Duodenal mucosa (tissue), 2 donors: ENCODE data around the gene ANKRD30A.
"Not testable (repeated sequence)": the region's sequence is repeated elsewhere in the genome, so short reads cannot be mapped to it uniquely, and the experiment has no call there.

Experiments used
- H3K27ac ChIP-seq: one replicate; pipeline ENCODE4 v1.7.0; 2013; ENCODE audit warnings: low read depth, low read length
- H3K27me3 ChIP-seq, 2 donors: one replicate each; pipeline ENCODE4 v1.7.0; 2013; ENCODE audit warnings: low read length in 2 of 2, control low read depth in 1 of 2; ENCODE audit not compliant: insufficient read depth in 2 of 2, control insufficient read depth in 1 of 2
- H3K36me3 ChIP-seq, 2 donors: one replicate each; pipeline ENCODE4 v1.7.0; 2013; ENCODE audit warnings: low read length in 2 of 2, control low read depth in 1 of 2; ENCODE audit not compliant: insufficient read depth in 2 of 2, control insufficient read depth in 1 of 2
- H3K4me1 ChIP-seq, 2 donors: one replicate each; pipeline ENCODE4 v1.7.0; 2013; ENCODE audit warnings: low read length in 2 of 2, control low read depth in 1 of 2; ENCODE audit not compliant: insufficient read depth in 2 of 2, control insufficient read depth in 1 of 2
- H3K4me3 ChIP-seq, 2 donors: one replicate each; pipeline ENCODE4 v1.7.0; 2013; ENCODE audit warnings: low read length in 2 of 2, low read depth in 1 of 2
- H3K9ac ChIP-seq, 2 donors: one replicate each; pipeline ENCODE4 v1.7.0; 2013; ENCODE audit warnings: low read length in 2 of 2, low read depth in 1 of 2
- H3K9me3 ChIP-seq, 2 donors: one replicate each; pipeline ENCODE4 v1.7.0; 2013; ENCODE audit warnings: low read length in 2 of 2, control low read depth in 1 of 2; ENCODE audit not compliant: control insufficient read depth in 1 of 2

Gene ANKRD30A

DNA sequence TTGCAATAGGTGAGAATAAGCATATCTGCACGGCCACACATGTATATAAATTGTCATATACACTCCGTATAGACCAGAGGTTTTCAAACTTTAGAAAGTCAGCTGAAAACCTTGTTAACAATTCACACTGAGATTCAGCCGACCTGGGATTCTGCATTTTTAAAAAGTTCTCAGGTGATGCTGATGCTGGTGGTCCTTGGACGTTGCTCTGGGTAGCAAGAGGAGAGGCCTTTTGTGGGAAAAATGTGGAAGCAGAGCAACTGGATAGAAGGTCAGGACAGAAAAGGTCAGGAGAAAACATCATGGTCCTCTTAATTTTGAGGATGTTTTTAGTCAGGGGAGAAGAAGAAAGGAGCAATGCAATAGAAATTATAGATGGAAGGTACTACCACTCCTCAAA is 52.9 kb downstream of the ANKRD30A start:
- not testable (repeated sequence) for H3K4me3 ChIP-seq, H3K36me3 ChIP-seq, H3K9me3 ChIP-seq, H3K4me1 ChIP-seq, H3K27ac ChIP-seq, H3K27me3 ChIP-seq, H3K9ac ChIP-seq

DNA sequence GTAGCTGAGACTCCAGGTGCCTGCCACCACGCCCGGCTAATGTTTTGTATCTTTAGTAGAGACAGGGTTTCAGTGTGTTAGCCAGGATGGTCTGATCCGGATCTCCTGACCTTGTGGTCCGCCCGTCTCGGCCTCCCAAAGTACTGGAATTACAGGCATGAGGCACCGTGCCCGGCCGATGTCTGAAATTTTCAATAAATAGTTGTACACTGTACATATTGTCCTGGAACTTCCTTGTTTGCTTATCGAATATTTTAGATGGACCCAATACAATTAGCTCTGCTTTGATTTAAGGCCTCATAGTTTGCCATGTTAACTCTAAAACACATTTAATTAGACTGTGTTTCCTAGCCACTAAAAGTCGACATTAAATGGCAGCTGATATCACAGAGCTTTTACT is 57.3 kb downstream of the ANKRD30A start:
- not testable (repeated sequence) for H3K36me3 ChIP-seq

DNA sequence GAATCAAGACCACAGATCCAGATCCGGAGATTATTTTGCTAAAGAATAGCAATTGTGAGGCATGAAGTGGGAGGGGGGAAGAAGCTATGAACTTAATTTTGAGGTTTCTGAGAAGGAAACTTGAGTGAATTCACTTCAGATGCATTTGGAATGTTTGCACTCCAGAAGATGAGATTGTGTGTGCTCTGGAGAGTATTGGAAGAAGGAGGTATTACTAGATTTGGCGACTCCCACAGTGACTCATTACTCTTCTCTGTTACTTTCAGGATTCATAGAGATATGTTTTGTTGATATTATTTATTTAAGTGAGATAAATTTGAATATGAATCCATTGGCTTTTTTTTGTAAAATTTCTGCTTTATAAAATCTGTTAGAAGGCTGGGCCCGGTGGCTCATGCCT is 80.7 kb downstream of the ANKRD30A start:
- Histone ChIP-seq H3K27me3 (no peaks in the 10 kb centered on the region), H3K9ac (no peak overlapping the region), H3K9me3 (peaks cover 0 to 6% of the 10 kb centered on the region in 2 donors), H3K27ac (no peak overlapping the region), H3K4me1 (no peaks in the 10 kb centered on the region), H3K36me3 (no peaks in the 10 kb centered on the region), H3K4me3 (no peak overlapping the region)

More for the DNA sequence above, 57.3 kb downstream of the ANKRD30A start:
- H3K4me1 ChIP-seq, H3K27me3 ChIP-seq, H3K4me3 ChIP-seq, H3K9me3 ChIP-seq, H3K9ac ChIP-seq, H3K27ac ChIP-seq: not testable (repeated sequence)

DNA sequence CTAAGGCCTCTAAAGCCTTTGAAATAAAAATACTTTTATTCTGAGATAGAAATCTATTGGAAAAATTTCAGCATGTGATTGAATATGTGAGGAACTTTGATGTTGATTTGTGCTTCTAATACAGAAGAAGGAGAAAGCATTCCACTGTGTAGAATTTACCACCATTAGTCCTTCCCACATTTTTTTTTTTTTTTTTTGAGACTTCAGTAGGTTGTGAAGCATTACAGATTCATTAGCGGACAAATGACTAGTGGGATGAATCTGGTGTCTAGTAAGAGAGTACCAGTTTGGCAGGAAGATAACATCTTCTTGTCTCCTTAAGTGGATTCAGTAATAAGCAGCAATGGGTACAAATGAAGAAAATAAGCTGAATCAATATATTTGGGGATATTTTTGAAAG is 95.5 kb downstream of the ANKRD30A start:
- H3K4me1 ChIP-seq, result no peaks in the 10 kb centered on the region

DNA sequence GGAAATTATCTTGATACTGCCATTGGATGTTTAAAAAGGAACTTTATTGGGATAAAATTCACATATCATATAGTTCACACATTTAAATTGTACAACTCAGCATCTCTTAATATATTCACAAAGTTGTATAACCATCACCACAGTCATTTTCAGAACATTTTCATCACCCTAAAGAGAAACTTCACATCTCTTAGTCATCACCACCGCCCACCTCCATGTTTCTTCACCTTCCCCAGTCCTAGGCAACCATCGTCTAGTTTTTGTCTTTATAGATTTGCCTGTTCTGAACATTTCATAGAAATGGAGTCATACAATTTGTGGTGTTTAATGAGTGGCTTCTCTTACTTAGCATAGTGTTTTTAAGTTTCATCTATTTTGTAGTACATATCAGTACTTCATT is 96.6 kb downstream of the ANKRD30A start:
- no peaks in the 10 kb centered on the region for H3K27me3 ChIP-seq
- H3K27ac ChIP-seq, result no peak overlapping the region
- no peaks in the 10 kb centered on the region for H3K9me3 ChIP-seq
- no peaks in the 10 kb centered on the region for H3K4me1 ChIP-seq
- no peak overlapping the region for H3K4me3 ChIP-seq
- H3K9ac ChIP-seq, result no peak overlapping the region
- no peaks in the 10 kb centered on the region for H3K36me3 ChIP-seq

More for the DNA sequence above, 95.5 kb downstream of the ANKRD30A start:
- Histone ChIP-seq H3K9ac (no peak overlapping the region), H3K9me3 (no peaks in the 10 kb centered on the region), H3K27me3 (no peaks in the 10 kb centered on the region), H3K4me3 (no peak overlapping the region), H3K27ac (no peak overlapping the region), H3K36me3 (no peaks in the 10 kb centered on the region)

DNA sequence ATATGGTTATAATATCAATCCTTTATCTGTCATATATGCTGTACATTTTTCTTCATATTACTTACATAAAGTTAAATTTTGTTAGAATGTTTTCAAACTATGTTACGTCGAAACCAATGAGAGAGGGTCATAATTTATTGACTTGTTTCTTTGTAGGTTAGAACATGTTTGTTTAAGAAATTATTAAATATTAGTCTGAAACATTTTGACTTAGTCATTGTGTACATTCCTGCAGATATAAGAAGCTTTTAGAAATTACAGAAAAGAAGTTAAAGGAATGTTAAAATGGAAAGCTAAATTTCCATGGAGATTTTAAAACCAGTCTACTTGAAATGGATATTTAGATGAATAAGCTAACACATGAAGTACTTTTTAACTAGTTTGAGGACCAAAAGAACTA is 99.8 kb downstream of the ANKRD30A start:
- Histone ChIP-seq H3K27me3 (no peaks in the 10 kb centered on the region), H3K4me3 (no peak overlapping the region), H3K9me3 (no peaks in the 10 kb centered on the region), H3K36me3 (no peaks in the 10 kb centered on the region), H3K4me1 (no peaks in the 10 kb centered on the region), H3K27ac (no peak overlapping the region), H3K9ac (no peak overlapping the region)

DNA sequence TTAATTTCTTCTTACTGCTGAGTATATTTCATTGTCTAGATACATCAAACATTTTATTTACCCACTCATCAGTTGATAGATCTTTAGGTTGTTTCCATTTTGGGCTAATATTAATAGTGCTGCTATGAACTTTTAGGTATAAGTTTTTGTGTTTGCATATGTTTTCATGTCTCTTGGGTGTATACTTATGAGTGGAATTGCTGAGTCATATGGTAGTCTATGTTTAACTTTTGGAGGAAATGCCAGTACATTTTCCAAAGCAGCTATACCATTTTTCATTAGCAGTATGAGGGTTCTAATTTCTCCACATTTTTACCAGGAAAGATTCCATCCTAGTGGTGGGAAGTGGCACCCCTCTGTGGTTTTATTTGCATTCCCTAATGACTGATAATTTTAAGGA is 101.1 kb downstream of the ANKRD30A start:
- Histone ChIP-seq H3K4me1 (no peaks in the 10 kb centered on the region), H3K27me3 (no peaks in the 10 kb centered on the region), H3K4me3 (no peak overlapping the region), H3K27ac (no peak overlapping the region), H3K36me3 (no peaks in the 10 kb centered on the region), H3K9ac (no peak overlapping the region), H3K9me3 (no peaks in the 10 kb centered on the region)

DNA sequence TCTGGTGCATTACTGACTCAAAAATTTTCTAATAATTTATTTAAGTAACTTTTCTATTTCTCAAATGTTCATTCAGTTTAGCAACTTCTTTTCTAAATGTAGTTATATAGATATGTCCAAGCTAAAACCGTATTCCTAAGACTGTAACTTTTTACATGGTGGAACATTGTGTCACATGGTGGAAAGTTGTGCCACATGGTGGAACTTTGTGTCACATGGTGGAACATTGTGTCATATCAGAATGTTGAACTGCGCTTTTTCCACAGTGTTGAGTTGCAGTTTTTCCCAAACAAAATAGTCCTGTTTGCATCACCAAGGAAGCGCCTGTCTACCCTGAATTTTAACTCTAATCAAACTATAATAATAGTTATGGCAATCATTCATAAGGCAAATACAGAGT is 109.3 kb downstream of the ANKRD30A start:
- Histone ChIP-seq H3K9me3 (peaks cover 0 to 3% of the 10 kb centered on the region in 2 donors), H3K36me3 (no peaks in the 10 kb centered on the region)

DNA sequence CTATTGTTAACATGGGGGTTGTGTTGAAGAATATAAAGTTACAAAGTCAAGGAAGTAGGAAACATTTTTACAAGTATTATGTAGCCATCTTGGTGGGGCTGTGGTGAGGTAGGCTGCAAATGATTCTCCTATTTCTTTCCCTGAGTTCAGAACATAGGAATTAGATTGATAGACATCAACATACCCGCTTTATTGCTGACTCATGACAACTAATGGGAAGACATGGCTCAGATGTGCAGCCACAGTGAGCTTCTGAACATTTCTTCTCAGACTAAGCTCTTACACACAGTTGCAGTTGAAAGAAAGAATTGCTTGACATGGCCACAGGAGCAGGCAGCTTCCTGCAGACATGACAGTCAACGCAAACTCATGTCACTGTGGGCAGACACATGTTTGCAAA is 110.7 kb downstream of the ANKRD30A start:
- Histone ChIP-seq H3K9me3 (peaks cover 0 to 3% of the 10 kb centered on the region in 2 donors), H3K4me3 (no peak overlapping the region), H3K27me3 (no peaks in the 10 kb centered on the region), H3K36me3 (no peaks in the 10 kb centered on the region), H3K27ac (no peak overlapping the region), H3K9ac (no peak overlapping the region), H3K4me1 (no peaks in the 10 kb centered on the region)

More for the DNA sequence above, 109.3 kb downstream of the ANKRD30A start:
- H3K4me1 ChIP-seq, result no peaks in the 10 kb centered on the region
- H3K27me3 ChIP-seq, result no peaks in the 10 kb centered on the region
- H3K27ac ChIP-seq, result no peak overlapping the region
- H3K4me3 ChIP-seq, result no peak overlapping the region
- no peak overlapping the region for H3K9ac ChIP-seq

DNA sequence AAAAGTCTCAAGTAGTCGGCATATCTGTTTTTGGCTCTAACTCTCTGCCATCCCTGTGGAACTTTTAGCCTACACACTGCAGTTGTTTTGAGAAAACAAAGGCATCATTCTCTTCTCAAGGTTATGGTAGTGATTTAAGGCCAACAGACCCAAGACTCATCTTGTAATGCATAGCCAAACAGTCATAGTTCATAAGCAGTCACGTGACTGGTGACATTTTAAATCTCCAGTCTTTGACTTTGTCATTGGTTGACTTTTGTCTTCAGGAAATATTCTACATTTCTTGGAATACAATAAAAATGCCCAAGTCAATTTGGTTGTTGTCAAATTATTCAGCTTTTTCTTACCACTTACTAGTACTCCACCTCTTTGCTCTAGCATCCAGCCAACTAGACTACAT is 114.8 kb downstream of the ANKRD30A start:
- no peak overlapping the region for H3K27ac ChIP-seq
- H3K9ac ChIP-seq, result no peak overlapping the region
- peaks cover 0 to 3% of the 10 kb centered on the region in 2 donors for H3K9me3 ChIP-seq
- no peaks in the 10 kb centered on the region for H3K27me3 ChIP-seq
- no peaks in the 10 kb centered on the region for H3K4me1 ChIP-seq
- no peak overlapping the region for H3K4me3 ChIP-seq
- no peaks in the 10 kb centered on the region for H3K36me3 ChIP-seq

DNA sequence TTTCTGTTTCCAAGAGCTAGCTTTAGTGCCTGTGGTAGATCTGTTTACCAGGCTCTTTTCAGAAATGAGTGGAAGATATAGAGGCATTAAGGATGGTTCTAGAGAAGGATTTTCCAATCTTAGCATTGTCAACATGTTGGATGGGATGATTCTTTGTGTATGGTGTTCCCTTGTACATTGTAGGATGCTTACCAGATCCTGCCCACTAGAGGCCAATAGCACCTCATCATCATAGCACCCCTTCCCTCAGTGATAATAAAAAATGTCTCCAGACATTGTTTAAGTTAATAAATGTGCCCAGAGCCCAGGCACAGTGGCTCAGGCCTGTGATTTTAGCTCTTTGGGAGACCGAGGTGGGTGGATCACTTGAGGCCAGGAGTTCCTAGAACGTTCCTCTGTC is 121.2 kb downstream of the ANKRD30A start:
- Histone ChIP-seq H3K4me3 (no peak overlapping the region), H3K27me3 (no peaks in the 10 kb centered on the region), H3K9ac (no peak overlapping the region), H3K4me1 (no peaks in the 10 kb centered on the region), H3K9me3 (peaks cover 0 to 16% of the 10 kb centered on the region in 2 donors), H3K27ac (no peak overlapping the region), H3K36me3 (no peaks in the 10 kb centered on the region)
